ENCODE data around the gene CUX1.
A peak's percentile ranks its signal among the peaks of the same experiment; 100 is the strongest.

Gene CUX1

DNA sequence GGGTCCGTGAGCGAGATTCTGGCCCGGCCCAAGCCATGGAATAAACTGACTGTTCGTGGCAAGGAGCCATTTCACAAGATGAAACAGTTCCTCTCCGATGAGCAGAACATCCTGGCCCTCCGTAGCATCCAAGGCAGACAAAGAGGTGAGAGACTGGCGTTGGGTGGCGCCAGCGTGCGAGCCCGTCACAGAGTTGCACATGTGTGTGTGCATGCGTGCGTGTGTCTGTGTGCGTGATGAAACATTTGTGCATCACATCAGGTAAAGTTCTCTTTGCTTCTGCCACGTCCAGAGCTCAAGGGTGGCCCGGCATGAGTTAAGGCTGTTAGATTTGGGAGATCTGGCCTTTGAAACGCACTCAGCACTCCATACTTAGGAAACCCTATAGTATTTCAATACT, 379.7 kb downstream of the CUX1 start:
- no peak overlapping the region for H3K27ac ChIP-seq
- TF ChIP-seq, protein P1, sequence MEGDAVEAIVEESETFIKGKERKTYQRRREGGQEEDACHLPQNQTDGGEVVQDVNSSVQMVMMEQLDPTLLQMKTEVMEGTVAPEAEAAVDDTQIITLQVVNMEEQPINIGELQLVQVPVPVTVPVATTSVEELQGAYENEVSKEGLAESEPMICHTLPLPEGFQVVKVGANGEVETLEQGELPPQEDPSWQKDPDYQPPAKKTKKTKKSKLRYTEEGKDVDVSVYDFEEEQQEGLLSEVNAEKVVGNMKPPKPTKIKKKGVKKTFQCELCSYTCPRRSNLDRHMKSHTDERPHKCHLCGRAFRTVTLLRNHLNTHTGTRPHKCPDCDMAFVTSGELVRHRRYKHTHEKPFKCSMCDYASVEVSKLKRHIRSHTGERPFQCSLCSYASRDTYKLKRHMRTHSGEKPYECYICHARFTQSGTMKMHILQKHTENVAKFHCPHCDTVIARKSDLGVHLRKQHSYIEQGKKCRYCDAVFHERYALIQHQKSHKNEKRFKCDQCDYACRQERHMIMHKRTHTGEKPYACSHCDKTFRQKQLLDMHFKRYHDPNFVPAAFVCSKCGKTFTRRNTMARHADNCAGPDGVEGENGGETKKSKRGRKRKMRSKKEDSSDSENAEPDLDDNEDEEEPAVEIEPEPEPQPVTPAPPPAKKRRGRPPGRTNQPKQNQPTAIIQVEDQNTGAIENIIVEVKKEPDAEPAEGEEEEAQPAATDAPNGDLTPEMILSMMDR (conservative IDR thresholded peaks at IDR 0.05): no peak

DNA sequence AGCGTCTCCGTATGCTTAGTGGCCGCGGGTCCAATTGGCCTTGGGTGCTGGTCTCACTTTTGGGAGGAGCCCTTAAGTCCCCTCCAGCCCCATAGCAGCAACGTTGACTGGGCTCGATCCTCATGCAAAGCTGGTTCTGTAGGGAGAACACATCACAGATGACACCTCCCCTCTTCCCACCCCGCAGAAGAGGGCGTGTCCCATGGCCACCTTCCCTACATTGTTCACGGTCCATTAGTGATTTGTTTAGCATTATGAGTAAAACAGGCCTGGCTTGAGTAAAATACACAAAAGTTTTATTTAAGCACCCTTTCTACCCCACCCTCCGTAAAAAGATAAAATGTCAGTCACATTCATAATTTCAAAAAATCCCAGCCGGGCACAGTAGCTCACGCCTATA, 380.2 kb downstream of the CUX1 start:
- TF ChIP-seq, protein P1 (conservative IDR thresholded peaks at IDR 0.05): no peak
- H3K27ac ChIP-seq: no peak overlapping the region

DNA sequence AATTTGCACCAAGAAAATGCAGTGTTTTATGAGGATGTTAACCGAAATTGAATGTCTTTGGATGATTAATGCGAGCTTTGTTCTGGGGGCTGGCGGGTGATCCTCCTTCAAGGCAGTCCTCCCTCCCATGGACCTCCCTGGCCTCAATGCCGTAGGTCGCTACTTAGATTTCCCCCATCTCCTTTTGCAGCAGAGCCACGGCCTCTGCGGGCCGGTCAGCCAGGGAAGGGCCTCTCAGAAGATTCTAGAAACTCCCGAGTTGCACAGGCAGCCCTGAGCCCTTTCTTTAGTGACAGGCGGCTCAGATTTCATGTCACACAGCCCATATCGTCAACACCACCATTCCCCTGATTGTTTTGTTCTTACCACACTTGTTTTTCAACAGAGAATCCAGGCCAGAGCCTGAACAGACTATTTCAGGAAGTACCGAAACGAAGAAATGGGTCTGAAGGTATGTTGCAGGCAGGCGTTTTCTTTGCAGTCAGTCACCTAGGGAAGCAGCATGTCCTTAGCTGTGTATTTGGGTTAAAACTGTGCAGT, 381.1 kb downstream of the CUX1 start:
- TF ChIP-seq, protein P1 (conservative IDR thresholded peaks at IDR 0.05): no peak
- H3K27ac ChIP-seq: no peak overlapping the region

DNA sequence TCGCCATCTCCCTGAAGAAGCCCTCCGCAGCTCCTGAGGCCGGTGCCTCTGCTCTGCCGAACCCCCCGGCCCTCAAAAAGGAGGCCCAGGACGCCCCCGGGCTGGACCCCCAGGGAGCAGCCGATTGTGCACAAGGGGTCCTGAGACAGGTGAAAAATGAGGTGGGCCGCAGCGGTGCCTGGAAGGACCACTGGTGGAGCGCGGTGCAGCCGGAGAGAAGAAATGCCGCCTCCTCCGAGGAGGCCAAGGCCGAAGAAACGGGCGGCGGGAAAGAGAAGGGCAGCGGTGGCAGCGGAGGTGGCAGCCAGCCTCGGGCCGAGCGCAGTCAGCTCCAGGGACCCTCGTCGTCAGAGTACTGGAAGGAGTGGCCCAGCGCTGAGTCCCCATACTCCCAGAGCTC, 384.1 kb downstream of the CUX1 start:
- no peak overlapping the region for H3K27ac ChIP-seq
- TF ChIP-seq, protein P1 (conservative IDR thresholded peaks at IDR 0.05): no peak

DNA sequence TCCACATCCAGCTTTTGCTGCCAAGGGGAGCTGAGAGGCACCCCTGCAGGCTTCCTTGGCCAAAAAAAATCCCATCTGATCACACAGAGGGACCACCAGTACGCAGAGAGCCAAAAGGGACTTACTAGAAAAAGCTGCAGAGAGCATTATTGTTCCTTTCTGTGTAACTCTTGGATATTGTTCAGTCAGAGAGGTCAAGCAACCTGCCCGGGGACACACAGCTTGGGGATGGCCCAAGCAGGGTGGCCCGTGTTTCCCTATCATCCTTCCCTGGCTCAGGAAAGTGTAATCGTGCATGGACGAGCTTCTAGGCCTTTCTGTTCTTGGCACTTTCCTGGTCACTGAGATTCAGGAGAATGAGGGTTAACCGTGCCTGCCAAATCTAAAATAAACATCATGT, 385.1 kb downstream of the CUX1 start:
- peak overlapping the region; percentile 13; the same call in 1 of the 2 replicates for H3K27ac ChIP-seq
- TF ChIP-seq, protein P1 (conservative IDR thresholded peaks at IDR 0.05): no peak

DNA sequence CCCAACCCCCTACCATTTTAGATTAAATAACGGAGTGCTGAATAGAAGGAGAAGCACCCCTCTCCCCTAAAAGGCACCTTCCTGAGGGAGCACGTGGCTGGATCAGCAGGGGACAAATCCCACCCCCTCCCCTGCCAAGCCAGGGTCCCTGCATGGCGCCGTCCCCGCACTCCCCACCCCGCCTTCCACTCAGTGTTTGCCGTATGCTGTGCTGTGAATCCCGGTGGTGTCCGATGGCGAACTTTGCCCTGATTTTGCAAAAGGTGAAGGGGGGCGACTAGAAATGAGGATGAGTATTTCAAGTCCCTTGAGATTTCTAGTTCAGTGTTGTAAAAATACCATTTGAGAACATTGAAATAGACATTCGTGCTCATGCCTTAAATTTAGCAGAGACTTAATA, 385.8 kb downstream of the CUX1 start:
- no peak overlapping the region; the same call in 1 of the 2 replicates for H3K27ac ChIP-seq
- TF ChIP-seq, protein P1 (conservative IDR thresholded peaks at IDR 0.05): no peak

DNA sequence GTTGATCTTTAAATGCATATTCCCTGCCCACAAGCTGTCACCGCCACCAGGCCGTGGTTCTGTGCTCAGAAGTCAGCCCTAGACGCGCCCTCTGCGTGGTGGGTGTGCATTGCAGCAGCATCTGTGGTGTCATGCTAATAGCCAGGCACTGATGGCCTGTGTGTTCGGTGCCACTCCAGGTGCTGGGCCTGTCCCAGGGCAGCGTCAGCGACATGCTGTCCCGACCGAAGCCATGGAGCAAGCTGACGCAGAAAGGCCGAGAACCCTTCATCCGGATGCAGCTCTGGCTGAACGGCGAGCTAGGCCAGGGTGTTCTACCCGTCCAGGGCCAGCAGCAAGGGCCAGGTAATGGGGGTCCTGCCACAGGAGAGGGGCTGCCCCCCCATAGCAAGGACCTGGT, 386.8 kb downstream of the CUX1 start:
- no peak overlapping the region for H3K27ac ChIP-seq
- TF ChIP-seq, protein P1 (conservative IDR thresholded peaks at IDR 0.05): no peak

Measured in VCaP (cell line).